Measurements from ENCODE around the gene SPAG4. TPM values are rescaled to one million over a fixed set of nuclear protein-coding genes. Genes with fewer than 3 reads are reported as not detected.

SPAG4 gene
- total and polyA plus RNA-seq, 10 of the 15 experiments (the other 5 are each of a cell fraction or from before 2014, with no cell fraction given): 0.90 to 12.5 (median 2.4) TPM

- no peak for TF ChIP-seq SREBF1 (IDR thresholded peaks at IDR 0.05; ENCODE audit: low read length)
Measured at GRCh38 chr20:35661053-35661452, 45.4 kb downstream of the SPAG4 start (continued).

- 0% methylated on average over 3 of the region's 3 CpGs for WGBS (ENCODE audit: insufficient coverage, insufficient replicate concordance, low lambda C conversion rate, missing lambda C conversion rate)
Measured at GRCh38 chr20:35661908-35662307, 46.3 kb downstream of the SPAG4 start.

More at GRCh38 chr20:35661908-35662307, 46.3 kb downstream of the SPAG4 start:
- in situ Hi-C loops (cut with MboI): no loop called here
- Histone ChIP-seq H2AFZ (ENCODE audit: control insufficient read depth, low read depth, low read length) (no peak overlapping the region), H3K4me1 (ENCODE audit: control insufficient read depth, insufficient read depth, low read length) (peaks cover 10% of the 10 kb centered on the region), H3K27me3 (replicated peaks in 1 of 2; ENCODE audit: control insufficient read depth in 2 of 2, insufficient read depth in 2 of 2, low read length in 1 of 2) (no peaks in the 10 kb centered on the region), H3K9ac (ENCODE audit: control insufficient read depth, insufficient read depth, low read length) (peak overlapping the region; percentile 87; the same call in 1 of the 2 replicates), H3K79me2 (ENCODE audit: control insufficient read depth, insufficient read depth, low read length) (peaks cover 80% of the 10 kb centered on the region), H3K36me3 (ENCODE audit: control insufficient read depth in 2 of 2, insufficient read depth in 2 of 2, low read length in 1 of 2) (0 out of 4 replicates have a peak, but pooled peaks cover 0 to 3% of the 10 kb centered on the region in 2 experiments), H3K4me3 (peak overlapping the region; percentile 87), H3K9me3 (replicated peaks; ENCODE audit: control insufficient read depth, insufficient read depth, low read length) (no peaks in the 10 kb centered on the region), H3K4me2 (ENCODE audit: control insufficient read depth, insufficient read depth) (peak overlapping the region; percentile 98), H4K20me1 (ENCODE audit: control insufficient read depth, insufficient read depth) (peaks cover 13% of the 10 kb centered on the region), H3K27ac (ENCODE audit: control insufficient read depth, insufficient read depth) (no peak overlapping the region)
- DNase-seq (ENCODE audit: low read depth, low spot score): no peak
- no TSS peak for BruUV-seq (replicated peaks)
- no peak for FAIRE-seq
- RAD21 ChIA-PET (ENCODE audit: unreplicated experiment): interaction anchor here (0.5 to 4.5 kb wide), 3 partner anchors 44 to 384 kb away, joined by 3 to 29 read pairs (median 3); partner anchors contain the start of gene SCAND1
- no peak for ATAC-seq
- intact Hi-C loops (cut with micrococcal nuclease; ENCODE audit: unreplicated experiment): no loop called here
- CTCF ChIA-PET: interaction anchor here (1.2 to 5.8 kb wide), 2 partner anchors 18 to 42 kb away, joined by 4 to 31 read pairs; no protein-coding TSS in a partner anchor
- POLR2A ChIA-PET: interaction anchor here (1.2 kb wide), 1 partner anchor 171 kb away, joined by 3 read pairs; no protein-coding TSS in a partner anchor
- TF ChIP-seq MLLT1 (IDR thresholded peaks at IDR 0.05): no peak
- no peak for TF ChIP-seq SMARCA5 (IDR thresholded peaks at IDR 0.05)
- TF ChIP-seq SUZ12 (IDR thresholded peaks at IDR 0.05; ENCODE audit: unreplicated experiment): no peak
- no peak for TF ChIP-seq RAD21 (IDR thresholded peaks at IDR 0.05; ENCODE audit: insufficient read depth, low read depth, low read length)
- TF ChIP-seq, protein P1, sequence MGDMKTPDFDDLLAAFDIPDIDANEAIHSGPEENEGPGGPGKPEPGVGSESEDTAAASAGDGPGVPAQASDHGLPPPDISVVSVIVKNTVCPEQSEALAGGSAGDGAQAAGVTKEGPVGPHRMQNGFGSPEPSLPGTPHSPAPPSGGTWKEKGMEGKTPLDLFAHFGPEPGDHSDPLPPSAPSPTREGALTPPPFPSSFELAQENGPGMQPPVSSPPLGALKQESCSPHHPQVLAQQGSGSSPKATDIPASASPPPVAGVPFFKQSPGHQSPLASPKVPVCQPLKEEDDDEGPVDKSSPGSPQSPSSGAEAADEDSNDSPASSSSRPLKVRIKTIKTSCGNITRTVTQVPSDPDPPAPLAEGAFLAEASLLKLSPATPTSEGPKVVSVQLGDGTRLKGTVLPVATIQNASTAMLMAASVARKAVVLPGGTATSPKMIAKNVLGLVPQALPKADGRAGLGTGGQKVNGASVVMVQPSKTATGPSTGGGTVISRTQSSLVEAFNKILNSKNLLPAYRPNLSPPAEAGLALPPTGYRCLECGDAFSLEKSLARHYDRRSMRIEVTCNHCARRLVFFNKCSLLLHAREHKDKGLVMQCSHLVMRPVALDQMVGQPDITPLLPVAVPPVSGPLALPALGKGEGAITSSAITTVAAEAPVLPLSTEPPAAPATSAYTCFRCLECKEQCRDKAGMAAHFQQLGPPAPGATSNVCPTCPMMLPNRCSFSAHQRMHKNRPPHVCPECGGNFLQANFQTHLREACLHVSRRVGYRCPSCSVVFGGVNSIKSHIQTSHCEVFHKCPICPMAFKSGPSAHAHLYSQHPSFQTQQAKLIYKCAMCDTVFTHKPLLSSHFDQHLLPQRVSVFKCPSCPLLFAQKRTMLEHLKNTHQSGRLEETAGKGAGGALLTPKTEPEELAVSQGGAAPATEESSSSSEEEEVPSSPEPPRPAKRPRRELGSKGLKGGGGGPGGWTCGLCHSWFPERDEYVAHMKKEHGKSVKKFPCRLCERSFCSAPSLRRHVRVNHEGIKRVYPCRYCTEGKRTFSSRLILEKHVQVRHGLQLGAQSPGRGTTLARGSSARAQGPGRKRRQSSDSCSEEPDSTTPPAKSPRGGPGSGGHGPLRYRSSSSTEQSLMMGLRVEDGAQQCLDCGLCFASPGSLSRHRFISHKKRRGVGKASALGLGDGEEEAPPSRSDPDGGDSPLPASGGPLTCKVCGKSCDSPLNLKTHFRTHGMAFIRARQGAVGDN (IDR thresholded peaks at IDR 0.05): no peak
- TF ChIP-seq TCF7 (IDR thresholded peaks at IDR 0.05; ENCODE audit: borderline replicate concordance): no peak
- no peak for TF ChIP-seq TARDBP (IDR thresholded peaks at IDR 0.05; ENCODE audit: borderline replicate concordance)
- TF ChIP-seq KDM1A (IDR thresholded peaks at IDR 0.05; ENCODE audit: borderline replicate concordance): no peak
- TF ChIP-seq FOXK2 (IDR thresholded peaks at IDR 0.05): no peak
- SMC1A ChIA-PET (ENCODE audit: uncharacterized antibody, unreplicated experiment): interaction anchor here (1.1 to 4.8 kb wide), 2 partner anchors 42 to 57 kb away, joined by 4 to 28 read pairs; no protein-coding TSS in a partner anchor

All from GM12878 (cell line).